ENCODE data around the gene SRRM4. TPM values are rescaled to one million over a fixed set of nuclear protein-coding genes. Genes with fewer than 3 reads are reported as not detected.

The SRRM4 gene
- total RNA-seq, 1 donor from 2014 or later: not detected

DNA sequence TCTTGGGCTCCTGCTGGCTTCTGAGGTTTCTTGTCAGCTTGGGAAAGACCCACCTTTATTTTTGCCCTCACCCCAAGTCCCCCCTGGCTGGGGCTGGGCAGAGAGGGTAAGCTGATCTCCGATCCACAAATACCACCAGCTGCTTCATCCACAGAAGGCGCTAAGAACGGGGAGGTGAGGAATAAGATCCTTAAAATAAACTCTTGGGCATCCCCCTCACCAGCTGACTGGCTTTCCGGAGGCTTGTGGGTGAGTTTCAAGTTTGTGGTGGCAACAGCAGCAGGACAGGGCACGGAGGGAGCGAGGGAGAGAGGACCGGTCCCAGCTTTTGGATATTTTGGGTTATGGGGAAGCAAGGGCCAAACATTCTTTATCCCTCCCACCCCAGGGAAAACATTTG lies 176.6 kb downstream of the SRRM4 start:
- Histone ChIP-seq H3K4me3 (no peak overlapping the region), H3K9me3 (no peaks in the 10 kb centered on the region), H3K36me3 (no peaks in the 10 kb centered on the region), H3K27ac (no peak overlapping the region), H3K4me1 (no peaks in the 10 kb centered on the region), H3K27me3 (ENCODE audit: low read depth) (no peaks in the 10 kb centered on the region)
- DNase-seq (no peak), ATAC-seq (no peak)
- TF ChIP-seq, protein P1, sequence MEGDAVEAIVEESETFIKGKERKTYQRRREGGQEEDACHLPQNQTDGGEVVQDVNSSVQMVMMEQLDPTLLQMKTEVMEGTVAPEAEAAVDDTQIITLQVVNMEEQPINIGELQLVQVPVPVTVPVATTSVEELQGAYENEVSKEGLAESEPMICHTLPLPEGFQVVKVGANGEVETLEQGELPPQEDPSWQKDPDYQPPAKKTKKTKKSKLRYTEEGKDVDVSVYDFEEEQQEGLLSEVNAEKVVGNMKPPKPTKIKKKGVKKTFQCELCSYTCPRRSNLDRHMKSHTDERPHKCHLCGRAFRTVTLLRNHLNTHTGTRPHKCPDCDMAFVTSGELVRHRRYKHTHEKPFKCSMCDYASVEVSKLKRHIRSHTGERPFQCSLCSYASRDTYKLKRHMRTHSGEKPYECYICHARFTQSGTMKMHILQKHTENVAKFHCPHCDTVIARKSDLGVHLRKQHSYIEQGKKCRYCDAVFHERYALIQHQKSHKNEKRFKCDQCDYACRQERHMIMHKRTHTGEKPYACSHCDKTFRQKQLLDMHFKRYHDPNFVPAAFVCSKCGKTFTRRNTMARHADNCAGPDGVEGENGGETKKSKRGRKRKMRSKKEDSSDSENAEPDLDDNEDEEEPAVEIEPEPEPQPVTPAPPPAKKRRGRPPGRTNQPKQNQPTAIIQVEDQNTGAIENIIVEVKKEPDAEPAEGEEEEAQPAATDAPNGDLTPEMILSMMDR (IDR thresholded peaks at IDR 0.05): no peak
- intact Hi-C loops (cut with DNase I): no loop called here

DNA sequence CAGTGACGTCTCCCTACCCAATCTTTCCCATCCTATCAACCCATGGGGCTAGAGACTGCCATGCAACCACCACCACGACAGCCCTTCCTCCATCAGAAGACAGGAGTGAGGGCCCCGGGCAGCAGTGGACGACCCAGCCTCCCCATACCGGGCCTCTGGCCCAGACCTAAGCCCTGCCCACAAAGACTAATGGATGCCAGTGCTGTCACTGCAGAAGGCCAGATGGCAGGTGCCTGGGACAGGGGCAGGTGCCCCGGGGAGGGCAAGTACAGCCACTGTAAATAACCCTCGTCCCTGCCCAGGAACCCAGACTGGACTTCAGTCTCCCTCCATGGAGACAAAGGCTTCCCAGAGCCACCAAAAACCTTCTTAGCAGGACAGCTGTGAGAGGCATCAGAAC lies 177.1 kb downstream of the SRRM4 start:
- no peaks in the 10 kb centered on the region for H3K9me3 ChIP-seq
- H3K4me1 ChIP-seq: no peaks in the 10 kb centered on the region
- intact Hi-C loops (cut with DNase I): no loop called here
- H3K27ac ChIP-seq: no peak overlapping the region
- H3K27me3 ChIP-seq (ENCODE audit: low read depth): no peaks in the 10 kb centered on the region
- peak in 1 of 2 donors; percentile 10 for ATAC-seq
- TF ChIP-seq, protein P1 (IDR thresholded peaks at IDR 0.05): no peak
- DNase-seq: no peak
- no peaks in the 10 kb centered on the region for H3K36me3 ChIP-seq
- H3K4me3 ChIP-seq: no peak overlapping the region

DNA sequence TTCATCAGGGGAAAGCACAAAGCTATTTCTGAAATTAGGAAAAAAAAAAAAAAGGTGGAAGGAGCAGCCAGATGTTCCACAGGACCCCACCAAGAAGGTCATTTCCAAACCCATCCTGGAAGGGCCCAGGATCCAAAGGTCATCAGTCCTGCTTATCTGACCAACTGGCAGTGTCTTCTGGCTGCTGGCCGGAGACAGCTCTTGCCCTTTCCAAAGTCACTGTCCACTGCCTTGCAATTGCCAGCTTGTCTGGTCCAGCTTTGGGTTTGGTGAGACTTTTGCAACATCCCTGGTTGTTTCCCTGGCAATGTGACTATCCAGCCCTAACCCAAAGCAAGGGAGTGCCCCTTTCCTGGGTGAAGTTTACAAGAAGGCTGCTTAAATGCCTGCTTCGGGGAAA lies 178.5 kb downstream of the SRRM4 start:
- no peaks in the 10 kb centered on the region for H3K36me3 ChIP-seq
- no peak for DNase-seq
- H3K27me3 ChIP-seq (ENCODE audit: low read depth): no peaks in the 10 kb centered on the region
- no peaks in the 10 kb centered on the region for H3K4me1 ChIP-seq
- no peak overlapping the region for H3K27ac ChIP-seq
- TF ChIP-seq, protein P1 (IDR thresholded peaks at IDR 0.05): no peak
- no peaks in the 10 kb centered on the region for H3K9me3 ChIP-seq
- intact Hi-C loops (cut with DNase I): no loop called here
- H3K4me3 ChIP-seq: no peak overlapping the region
- no peak for ATAC-seq

DNA sequence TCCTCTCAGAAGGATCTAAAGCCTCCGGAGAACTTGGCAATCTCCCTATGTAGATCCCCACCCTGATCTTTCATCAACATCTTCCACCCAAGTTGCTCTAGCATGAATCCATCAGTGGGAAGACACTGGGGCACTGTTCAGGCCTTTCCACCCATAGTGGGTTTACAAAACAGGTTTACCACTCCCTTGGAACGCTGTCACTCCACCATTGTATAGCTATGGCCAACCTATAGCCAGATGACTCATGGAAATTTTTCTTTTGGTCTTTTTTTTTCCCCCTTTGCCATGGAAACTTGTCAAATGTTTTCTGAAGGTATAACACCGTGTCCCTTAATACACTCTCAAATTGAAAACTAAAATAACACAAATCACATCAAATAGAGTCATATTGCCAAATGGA lies 186.6 kb downstream of the SRRM4 start:
- Histone ChIP-seq H3K36me3 (no peaks in the 10 kb centered on the region), H3K4me3 (no peak overlapping the region), H3K4me1 (no peaks in the 10 kb centered on the region), H3K27ac (no peak overlapping the region), H3K9me3 (no peaks in the 10 kb centered on the region), H3K27me3 (ENCODE audit: low read depth) (no peaks in the 10 kb centered on the region)
- ATAC-seq: no peak
- TF ChIP-seq, protein P1 (IDR thresholded peaks at IDR 0.05): no peak
- intact Hi-C loops (cut with DNase I): no loop called here
- DNase-seq: no peak

DNA sequence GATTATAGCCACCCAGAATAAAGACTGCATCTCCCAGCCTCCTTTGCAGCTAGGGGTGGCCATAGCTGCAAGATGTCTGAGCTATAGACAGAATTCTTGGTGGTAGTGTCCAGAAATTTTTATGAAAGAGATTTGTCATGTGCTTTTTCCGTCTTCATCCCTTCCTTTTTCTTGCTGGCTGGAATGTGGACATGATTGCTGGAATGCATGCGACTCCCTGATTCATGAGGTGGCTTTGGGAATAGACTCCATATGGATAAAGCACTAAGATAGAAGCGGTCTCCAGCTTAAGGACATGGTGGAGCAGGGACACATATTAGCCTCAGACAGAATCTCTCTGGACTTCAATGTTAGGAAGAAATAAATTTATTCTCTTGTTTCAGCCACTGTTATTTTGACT lies 187.4 kb downstream of the SRRM4 start:
- no peak overlapping the region for H3K4me3 ChIP-seq
- intact Hi-C loops (cut with DNase I): no loop called here
- no peaks in the 10 kb centered on the region for H3K9me3 ChIP-seq
- DNase-seq (no peak), ATAC-seq (no peak)
- no peak overlapping the region for H3K27ac ChIP-seq
- no peaks in the 10 kb centered on the region for H3K4me1 ChIP-seq
- no peaks in the 10 kb centered on the region for H3K27me3 ChIP-seq (ENCODE audit: low read depth)
- no peaks in the 10 kb centered on the region for H3K36me3 ChIP-seq
- TF ChIP-seq, protein P1 (IDR thresholded peaks at IDR 0.05): no peak

DNA sequence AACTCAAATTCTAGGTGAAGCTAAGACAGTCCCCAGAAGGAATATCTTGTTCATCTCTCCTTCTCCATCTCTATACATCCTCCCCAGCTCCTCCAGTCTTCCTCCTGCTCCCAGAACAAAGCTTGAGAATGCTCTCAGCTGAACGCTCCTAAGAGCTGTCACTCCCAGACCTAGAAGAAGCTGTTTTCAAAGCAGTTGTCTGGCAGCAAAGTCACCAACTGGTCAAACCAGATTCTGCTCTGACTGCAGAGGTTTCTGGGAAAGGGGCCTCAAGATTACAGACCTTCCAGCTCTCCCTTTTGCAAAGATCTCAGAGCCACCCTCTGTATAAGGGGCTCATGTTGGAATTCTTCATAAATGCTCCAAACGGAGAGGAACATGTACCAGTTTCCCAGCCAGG lies 187.8 kb downstream of the SRRM4 start:
- ATAC-seq (peak; percentile 40 to 52), DNase-seq (no peak)
- TF ChIP-seq, protein P1 (IDR thresholded peaks at IDR 0.05): no peak
- Histone ChIP-seq H3K4me3 (no peak overlapping the region), H3K9me3 (no peaks in the 10 kb centered on the region), H3K27ac (no peak overlapping the region), H3K4me1 (no peaks in the 10 kb centered on the region), H3K27me3 (ENCODE audit: low read depth) (no peaks in the 10 kb centered on the region), H3K36me3 (no peaks in the 10 kb centered on the region)
- intact Hi-C loops (cut with DNase I): no loop called here
